Stimulated activated naive CD8-positive, alpha-beta T cell treated with anti-CD3 and anti-CD28 coated beads, Interleukin-15, amount 100 ng/mL, for 72 hours (primary cell): ENCODE data around the gene GPRASP3.
"Not testable (repeated sequence)": the region's sequence is repeated elsewhere in the genome, so short reads cannot be mapped to it uniquely, and the experiment has no call there.

Experiments
- ATAC-seq: fragments of 150-1000 bp; cut with Tn5 transposase; 2 replicates; pipeline ENCODE4 v1.10.0; 2021; ENCODE audit warnings: mild to moderate bottlenecking, moderate library complexity
- DNase-seq, 2 donors: peaks; one replicate each; pipeline ENCODE4 v3.0.0; 2021 to 2022
- H3K27ac Mint-ChIP-seq, 2 donors: one replicate each; pipeline ENCODE4 v1.8.0; 2022; ENCODE audit warnings: mild to moderate bottlenecking in 2 of 2, mixed read lengths in 2 of 2, moderate library complexity in 2 of 2
- H3K27me3 Mint-ChIP-seq: one replicate; pipeline ENCODE4 v1.8.0; 2022; ENCODE audit warnings: mixed read lengths
- H3K4me1 Mint-ChIP-seq: one replicate; pipeline ENCODE4 v1.8.0; 2022; ENCODE audit warnings: mild to moderate bottlenecking, mixed read lengths
- H3K4me3 Mint-ChIP-seq, 2 donors: one replicate each; pipeline ENCODE4 v1.8.0; 2022; ENCODE audit warnings: mild to moderate bottlenecking in 2 of 2, mixed read lengths in 2 of 2, moderate library complexity in 1 of 2
- H3K9me3 Mint-ChIP-seq, 2 donors: one replicate each; pipeline ENCODE4 v1.8.0; 2022; ENCODE audit warnings: mixed read lengths in 2 of 2

GPRASP3 gene, protein sequence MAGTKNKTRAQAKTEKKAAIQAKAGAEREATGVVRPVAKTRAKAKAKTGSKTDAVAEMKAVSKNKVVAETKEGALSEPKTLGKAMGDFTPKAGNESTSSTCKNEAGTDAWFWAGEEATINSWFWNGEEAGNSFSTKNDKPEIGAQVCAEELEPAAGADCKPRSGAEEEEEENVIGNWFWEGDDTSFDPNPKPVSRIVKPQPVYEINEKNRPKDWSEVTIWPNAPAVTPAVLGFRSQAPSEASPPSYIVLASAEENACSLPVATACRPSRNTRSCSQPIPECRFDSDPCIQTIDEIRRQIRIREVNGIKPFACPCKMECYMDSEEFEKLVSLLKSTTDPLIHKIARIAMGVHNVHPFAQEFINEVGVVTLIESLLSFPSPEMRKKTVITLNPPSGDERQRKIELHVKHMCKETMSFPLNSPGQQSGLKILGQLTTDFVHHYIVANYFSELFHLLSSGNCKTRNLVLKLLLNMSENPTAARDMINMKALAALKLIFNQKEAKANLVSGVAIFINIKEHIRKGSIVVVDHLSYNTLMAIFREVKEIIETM

DNA sequence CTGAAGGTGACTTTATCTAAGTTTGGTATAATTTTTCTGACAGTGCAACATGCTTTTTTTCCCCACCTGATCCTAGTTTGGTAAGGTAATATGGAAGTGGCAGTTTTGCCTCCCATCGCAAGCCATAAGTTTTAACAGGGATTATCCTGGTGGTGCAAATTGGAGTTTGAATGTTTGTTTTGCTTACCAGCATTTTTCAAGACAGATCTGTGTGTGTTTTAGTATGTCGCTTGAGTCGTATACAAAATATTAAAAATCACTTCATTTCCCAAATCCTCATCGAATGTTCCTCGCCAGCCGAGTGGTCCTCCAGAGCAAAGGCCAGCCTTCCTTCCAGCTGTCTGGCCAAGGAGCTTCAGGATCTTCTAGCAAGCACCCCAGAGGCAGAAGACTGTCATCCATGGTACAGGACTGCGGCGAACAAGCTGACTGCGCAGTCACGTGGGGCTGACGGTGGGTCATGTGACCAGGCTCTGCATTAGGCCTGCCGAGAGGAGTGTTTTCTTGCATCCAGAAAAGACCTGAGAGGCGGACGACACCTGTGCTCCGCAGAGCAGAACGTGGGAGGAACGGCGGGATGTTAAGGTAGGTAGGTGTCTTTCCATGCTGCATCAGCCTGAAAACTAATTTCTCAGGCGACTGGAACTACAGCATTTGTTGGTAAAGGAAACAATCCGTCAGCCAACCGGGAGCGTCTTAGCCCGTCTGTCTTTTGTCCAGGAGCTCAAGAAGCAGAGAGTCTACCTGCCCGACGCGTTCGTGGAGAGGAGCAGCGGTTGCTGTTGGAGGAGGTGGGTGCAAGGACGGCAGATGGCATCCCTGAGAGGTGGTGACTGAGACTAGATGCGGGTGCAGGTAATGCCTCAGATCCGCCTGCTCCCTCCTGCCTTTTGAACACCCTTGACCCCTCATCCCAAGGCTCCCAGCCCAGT lies at the start of gene GPRASP3:
Gene GPRASP3, plus strand, starts transcription at position 507 of the 932 bp plus-strand sequence. CDS start 28,253 bp downstream, outside the sequence.
- peak within 1 kb of the TSS; percentile 93 to 96 for H3K27ac Mint-ChIP-seq
- H3K4me1 Mint-ChIP-seq: peaks cover 12% of the 10 kb centered on the region
- H3K27me3 Mint-ChIP-seq: no peaks in the 10 kb centered on the region
- no peaks in the 10 kb centered on the region for H3K9me3 Mint-ChIP-seq
- peak; percentile 99 for ATAC-seq
- H3K4me3 Mint-ChIP-seq: peak within 1 kb of the TSS; percentile 95 to 97
- DNase-seq: peak; percentile 67 to 80

DNA sequence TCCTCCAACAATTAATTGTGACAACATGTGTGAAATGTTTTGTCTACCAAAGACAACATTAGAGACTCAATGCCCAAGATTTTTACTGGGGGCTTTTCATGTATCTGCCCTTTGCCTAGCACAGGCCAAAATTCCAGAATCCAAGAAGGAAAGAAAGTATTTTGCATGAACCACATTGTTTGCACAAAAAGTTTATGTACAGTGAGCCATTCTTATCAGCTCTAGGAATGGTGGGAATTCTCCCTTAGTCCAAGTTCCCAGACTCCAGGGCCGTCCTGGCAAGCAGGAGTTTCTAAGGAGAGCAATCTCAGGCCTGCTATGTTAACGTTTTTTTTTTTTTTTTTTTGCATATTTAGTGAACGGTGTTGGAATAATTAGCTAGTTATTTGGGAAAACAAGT lies 47.7 kb upstream of the GPRASP3 start:
- Mint-ChIP-seq H3K27me3 (no peaks in the 10 kb centered on the region), H3K9me3 (peaks cover 7 to 11% of the 10 kb centered on the region in 2 donors), H3K27ac (no peak overlapping the region), H3K4me1 (peaks cover 3% of the 10 kb centered on the region), H3K4me3 (no peak overlapping the region)
- ATAC-seq: no peak
- DNase-seq: no peak

DNA sequence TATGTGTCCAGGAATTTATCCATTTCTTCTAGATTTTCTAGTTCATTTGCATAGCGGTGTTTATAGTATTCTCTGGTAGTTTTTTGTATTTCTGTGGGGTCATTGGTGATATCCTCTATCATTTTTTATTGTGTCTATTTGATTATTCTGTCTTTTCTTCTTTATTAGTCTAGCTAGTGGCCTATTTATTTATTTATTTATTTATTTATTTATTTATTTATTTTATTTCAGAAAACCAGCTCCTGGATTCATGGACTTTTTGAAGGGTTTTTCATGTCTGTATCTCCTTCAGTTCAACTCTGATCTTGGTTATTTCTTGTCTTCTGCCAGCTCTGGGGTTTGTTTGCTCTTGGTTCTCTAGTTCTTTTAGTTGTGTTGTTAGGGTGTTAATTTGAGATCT lies 43.1 kb upstream of the GPRASP3 start:
- H3K4me1 Mint-ChIP-seq, H3K27ac Mint-ChIP-seq, H3K4me3 Mint-ChIP-seq, H3K27me3 Mint-ChIP-seq, ATAC-seq, H3K9me3 Mint-ChIP-seq, DNase-seq: not testable (repeated sequence)

DNA sequence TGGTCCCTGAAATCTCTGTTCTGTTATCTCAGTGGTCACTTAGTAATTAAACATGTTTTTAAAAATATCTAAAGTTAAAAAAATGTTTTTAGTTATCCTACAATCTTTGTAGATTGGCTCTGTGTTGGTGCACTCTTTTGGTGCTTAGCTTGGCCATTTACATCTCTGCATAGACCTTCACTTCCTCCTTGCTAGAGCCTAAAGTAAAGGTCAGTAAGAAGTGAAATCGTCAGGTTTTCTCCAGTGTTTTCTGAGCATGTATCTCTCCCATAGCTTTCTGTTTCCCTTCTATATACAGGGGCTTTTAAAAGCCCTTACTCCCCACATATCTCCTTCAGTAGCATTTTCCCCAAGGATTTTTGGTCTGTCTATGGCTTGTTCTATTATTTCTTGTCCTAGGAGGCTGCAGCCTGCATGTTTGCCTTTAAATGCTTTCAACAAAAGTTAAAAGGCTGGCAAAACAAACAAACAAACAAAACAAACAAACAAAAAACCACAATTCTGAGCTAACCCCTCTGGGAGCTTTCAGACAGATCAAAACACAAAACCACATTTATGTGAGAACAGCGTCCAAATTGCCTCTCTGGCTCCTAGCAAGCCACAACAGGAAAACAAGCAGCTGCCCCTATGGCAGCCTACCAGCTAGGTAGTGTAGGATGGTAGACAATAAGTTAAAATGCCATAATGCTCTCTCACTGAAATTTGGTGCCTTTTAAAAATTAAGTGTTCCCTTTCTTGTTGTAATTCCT lies 35.6 kb upstream of the GPRASP3 start:
- Mint-ChIP-seq H3K27me3 (no peaks in the 10 kb centered on the region), H3K27ac (no peak overlapping the region), H3K9me3 (peaks cover 14 to 17% of the 10 kb centered on the region in 2 donors), H3K4me3 (no peak overlapping the region), H3K4me1 (peaks cover 6% of the 10 kb centered on the region)
- no peak for ATAC-seq
- DNase-seq: no peak

DNA sequence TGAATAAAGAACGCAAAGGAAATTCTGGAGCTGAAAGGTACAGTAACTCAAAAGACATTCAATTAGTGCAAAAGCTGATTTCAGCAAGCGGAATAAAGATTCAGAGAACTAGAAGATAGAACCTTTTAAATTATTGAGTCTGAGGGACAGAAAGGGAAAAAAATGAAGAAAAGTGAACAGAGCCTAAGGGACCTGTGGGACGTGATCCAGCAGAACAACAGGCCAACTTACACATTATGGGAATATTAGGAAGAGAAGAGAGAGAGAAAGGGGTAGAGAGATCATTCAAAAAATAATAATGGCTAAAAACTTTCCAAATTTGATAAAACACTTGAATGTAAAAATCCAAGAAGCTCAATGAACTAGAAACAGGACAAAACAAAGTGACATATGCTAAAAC lies 25.8 kb upstream of the GPRASP3 start:
- Mint-ChIP-seq H3K4me1 (no peaks in the 10 kb centered on the region), H3K27me3 (no peaks in the 10 kb centered on the region), H3K4me3 (no peak overlapping the region), H3K27ac (no peak overlapping the region), H3K9me3 (no peaks in the 10 kb centered on the region)
- DNase-seq (no peak), ATAC-seq (no peak)

DNA sequence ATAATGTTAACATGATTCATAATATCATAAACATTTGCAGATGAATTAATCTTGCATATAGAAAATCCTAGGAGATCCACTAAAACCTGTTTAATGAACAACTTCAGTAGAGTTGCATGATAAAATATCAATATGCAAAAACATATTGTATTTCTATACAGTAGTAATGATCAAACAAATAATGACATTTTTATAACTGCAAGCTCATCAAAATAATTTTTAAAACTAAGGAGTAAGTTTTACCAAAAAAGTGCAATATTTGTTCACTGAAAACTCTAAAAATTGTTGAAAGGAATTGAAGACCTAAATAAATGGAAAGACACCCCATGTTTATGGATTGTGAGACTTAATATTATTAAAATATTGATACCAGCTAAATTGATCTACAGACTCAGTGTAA lies 24.2 kb upstream of the GPRASP3 start:
- no peaks in the 10 kb centered on the region for H3K4me1 Mint-ChIP-seq

DNA sequence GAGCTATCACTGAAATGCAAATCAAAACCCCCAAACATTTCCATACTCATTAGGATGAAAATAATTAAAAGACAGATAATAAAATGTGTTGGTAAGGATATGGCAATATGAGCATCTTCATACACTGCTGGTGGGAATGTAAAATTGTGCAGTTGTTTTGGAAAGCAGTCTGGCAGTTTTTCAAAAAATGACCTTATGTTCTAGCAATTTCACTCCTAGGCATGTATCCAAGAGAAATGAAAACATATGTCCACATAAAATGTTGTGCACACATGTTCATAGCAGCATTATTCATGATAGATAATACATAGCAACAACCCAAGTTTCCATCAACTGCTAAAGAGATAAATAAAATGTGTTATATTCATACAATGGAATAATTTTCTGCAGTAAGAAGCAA lies 23.0 kb upstream of the GPRASP3 start:
- Mint-ChIP-seq H3K9me3 (no peaks in the 10 kb centered on the region), H3K4me3 (no peak overlapping the region), H3K27me3 (no peaks in the 10 kb centered on the region), H3K4me1 (no peaks in the 10 kb centered on the region), H3K27ac (no peak overlapping the region)
- ATAC-seq (no peak), DNase-seq (no peak)

More for the DNA sequence above, 24.2 kb upstream of the GPRASP3 start:
- H3K27ac Mint-ChIP-seq: no peak overlapping the region
- no peak for ATAC-seq
- no peak for DNase-seq
- no peaks in the 10 kb centered on the region for H3K27me3 Mint-ChIP-seq
- no peak overlapping the region for H3K4me3 Mint-ChIP-seq
- H3K9me3 Mint-ChIP-seq: no peaks in the 10 kb centered on the region

DNA sequence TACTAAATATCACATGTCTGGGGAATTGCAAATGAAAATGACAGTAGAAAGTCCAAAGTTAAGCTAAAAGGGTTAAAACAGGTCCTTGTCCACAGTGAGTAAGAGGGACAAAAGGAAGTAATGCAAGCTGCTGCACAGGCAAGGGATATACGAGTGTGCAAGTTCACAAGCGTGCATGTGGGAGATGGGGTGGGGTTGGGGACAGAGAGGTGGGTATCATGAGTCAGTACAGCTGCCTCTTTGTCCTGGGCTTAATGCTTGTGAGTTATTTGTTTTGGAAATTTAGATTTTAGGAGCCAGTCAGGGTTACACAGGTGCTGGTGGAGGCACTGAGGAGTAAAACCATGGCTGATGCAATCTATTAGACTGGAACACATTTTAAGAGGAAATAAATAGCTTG lies 11.6 kb upstream of the GPRASP3 start:
- no peak for DNase-seq
- Mint-ChIP-seq H3K27ac (no peak overlapping the region), H3K4me3 (no peak overlapping the region), H3K27me3 (peaks cover 18% of the 10 kb centered on the region), H3K4me1 (peaks cover 17% of the 10 kb centered on the region), H3K9me3 (no peaks in the 10 kb centered on the region)
- no peak for ATAC-seq

DNA sequence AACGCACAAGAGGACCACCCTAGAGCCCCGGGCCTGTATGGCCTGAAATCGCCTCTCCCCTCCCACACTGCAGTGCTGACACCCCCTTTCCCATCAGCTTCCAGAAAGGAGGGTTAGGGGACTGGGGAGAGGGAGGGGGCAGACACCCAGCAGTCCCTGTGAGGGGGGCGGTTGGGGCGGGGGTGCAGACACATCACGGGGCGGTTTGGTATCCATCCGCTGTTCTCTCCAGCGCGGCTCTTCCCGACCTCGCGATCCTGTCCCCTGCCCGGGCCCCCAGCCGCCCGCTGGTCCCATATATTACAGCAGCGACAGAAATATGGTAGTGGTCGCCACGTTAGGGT lies 8.7 kb upstream of the GPRASP3 start:
- no peak for DNase-seq
- Mint-ChIP-seq H3K27me3 (peaks cover 18% of the 10 kb centered on the region), H3K27ac (no peak overlapping the region), H3K9me3 (no peaks in the 10 kb centered on the region), H3K4me3 (peak overlapping the region in 1 of 2 donors; percentile 91), H3K4me1 (peaks cover 17% of the 10 kb centered on the region)
- peak; percentile 31 for ATAC-seq

DNA sequence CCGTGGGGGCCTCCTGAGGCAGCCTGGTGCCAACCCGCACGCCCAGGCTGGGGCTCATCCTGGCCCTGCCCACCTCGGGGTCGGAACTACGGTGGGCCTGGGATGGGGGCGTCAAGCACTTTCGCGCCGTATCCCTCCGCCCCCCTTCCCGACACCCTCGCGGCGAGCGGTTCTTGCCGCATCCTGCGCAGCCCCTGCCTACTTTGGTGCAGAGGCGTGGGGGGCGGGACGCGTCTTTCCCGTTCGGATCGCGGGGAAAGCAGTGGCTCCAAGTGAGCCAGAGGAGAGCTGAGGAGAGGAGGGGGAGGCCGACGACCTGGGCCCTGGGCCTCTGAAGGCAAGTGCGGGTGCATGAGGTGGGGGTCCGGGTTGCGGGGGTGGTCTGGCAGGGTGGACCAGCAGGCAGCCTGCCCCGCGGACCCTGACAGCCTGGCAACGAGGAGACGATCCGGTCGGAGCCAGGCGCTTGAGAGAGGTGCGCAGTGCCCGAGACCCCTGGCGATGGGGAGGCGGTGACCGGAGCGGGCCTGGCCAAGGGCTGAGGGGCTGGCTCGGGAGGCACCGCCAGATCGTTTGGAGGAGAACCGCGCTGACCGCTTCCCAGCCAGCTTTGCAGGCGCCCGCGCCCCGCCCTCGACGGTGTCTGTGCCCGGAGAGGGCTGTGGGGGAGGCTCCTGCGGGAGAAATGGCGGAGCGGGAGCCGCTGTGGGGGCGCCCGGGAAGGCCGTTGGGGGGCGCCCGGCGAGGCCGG lies 8.2 kb upstream of the GPRASP3 start, which contains the start of gene GPRASP2:
Gene GPRASP2, plus strand, starts transcription at position 233 of the 751 bp plus-strand sequence. CDS start 2,422 bp downstream, outside the sequence.
- peak; percentile 62 for ATAC-seq
- peak in 1 of 2 donors; percentile 6 for DNase-seq
- peaks cover 18% of the 10 kb centered on the region for H3K27me3 Mint-ChIP-seq
- peaks cover 17% of the 10 kb centered on the region for H3K4me1 Mint-ChIP-seq
- peak within 1 kb of the TSS in 1 of 2 donors; percentile 90 for H3K27ac Mint-ChIP-seq
- H3K4me3 Mint-ChIP-seq: peak within 1 kb of the TSS; percentile 85 to 91
- no peaks in the 10 kb centered on the region for H3K9me3 Mint-ChIP-seq

DNA sequence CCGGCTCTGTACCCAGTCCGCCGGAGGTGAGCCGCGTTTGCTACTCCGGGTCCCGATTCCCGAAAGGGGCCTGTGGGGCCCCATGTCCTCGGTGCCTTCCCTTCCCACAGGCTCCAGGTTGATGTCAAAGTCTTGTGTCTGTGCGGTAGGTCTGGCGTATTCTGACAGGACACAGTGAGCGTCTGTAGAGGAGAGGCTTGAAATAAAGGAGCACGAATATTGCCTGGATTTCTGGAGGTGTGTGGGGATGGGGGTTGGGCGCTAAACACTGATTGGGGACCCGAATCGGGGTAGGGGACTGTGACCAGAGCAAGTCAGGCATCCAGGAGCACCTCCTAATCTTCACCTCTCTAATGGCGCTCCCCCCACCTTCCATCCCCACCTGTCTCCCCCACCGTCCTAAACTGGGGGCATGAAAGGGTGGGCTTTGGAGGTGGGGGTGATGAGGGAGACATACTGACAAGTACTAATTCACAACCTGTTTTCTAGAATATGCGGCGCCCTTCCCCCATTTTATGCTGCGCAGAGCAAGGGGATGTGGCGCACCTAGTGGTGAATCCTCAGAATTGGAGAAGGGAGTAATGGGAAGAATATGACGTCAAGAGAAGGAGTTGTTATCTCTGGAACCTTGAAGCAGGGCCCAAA lies 7.4 kb upstream of the GPRASP3 start:
- H3K4me3 Mint-ChIP-seq: peak overlapping the region; percentile 62 to 91
- peaks cover 16% of the 10 kb centered on the region for H3K27me3 Mint-ChIP-seq
- ATAC-seq (peak; percentile 35), DNase-seq (peak in 1 of 2 donors; percentile 1)
- no peaks in the 10 kb centered on the region for H3K9me3 Mint-ChIP-seq
- no peak overlapping the region for H3K27ac Mint-ChIP-seq
- peaks cover 17% of the 10 kb centered on the region for H3K4me1 Mint-ChIP-seq

DNA sequence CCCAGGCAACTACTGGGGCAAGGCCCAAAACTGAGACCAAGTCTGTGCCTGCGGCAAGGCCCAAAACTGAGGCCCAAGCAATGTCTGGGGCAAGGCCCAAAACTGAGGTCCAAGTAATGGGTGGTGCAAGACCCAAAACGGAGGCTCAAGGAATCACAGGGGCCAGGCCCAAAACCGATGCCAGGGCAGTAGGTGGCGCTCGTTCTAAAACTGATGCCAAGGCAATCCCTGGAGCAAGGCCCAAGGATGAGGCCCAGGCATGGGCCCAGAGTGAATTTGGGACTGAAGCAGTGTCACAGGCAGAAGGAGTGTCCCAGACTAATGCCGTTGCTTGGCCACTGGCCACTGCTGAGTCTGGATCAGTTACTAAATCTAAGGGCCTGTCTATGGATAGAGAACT lies 5.5 kb upstream of the GPRASP3 start:
- no peaks in the 10 kb centered on the region for H3K9me3 Mint-ChIP-seq
- peaks cover 5% of the 10 kb centered on the region for H3K4me1 Mint-ChIP-seq
- no peak overlapping the region for H3K27ac Mint-ChIP-seq
- ATAC-seq (no peak), DNase-seq (no peak)
- peaks cover 12% of the 10 kb centered on the region for H3K27me3 Mint-ChIP-seq
- H3K4me3 Mint-ChIP-seq: no peak overlapping the region

DNA sequence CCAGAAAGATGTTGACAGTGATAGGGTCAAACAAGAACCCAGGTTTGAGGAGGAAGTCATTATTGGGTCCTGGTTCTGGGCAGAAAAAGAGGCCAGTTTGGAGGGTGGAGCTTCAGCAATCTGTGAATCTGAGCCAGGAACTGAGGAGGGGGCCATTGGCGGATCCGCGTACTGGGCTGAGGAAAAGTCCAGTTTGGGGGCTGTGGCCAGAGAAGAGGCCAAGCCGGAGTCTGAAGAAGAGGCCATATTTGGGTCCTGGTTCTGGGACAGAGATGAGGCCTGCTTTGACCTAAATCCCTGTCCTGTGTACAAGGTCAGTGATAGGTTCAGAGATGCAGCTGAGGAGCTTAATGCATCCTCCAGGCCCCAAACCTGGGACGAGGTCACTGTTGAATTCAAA lies 4.6 kb upstream of the GPRASP3 start:
- H3K4me1 Mint-ChIP-seq: peaks cover 11% of the 10 kb centered on the region
- ATAC-seq: no peak
- DNase-seq: no peak
- H3K9me3 Mint-ChIP-seq: no peaks in the 10 kb centered on the region
- no peak overlapping the region for H3K27ac Mint-ChIP-seq
- no peak overlapping the region for H3K4me3 Mint-ChIP-seq
- peaks cover 8% of the 10 kb centered on the region for H3K27me3 Mint-ChIP-seq

DNA sequence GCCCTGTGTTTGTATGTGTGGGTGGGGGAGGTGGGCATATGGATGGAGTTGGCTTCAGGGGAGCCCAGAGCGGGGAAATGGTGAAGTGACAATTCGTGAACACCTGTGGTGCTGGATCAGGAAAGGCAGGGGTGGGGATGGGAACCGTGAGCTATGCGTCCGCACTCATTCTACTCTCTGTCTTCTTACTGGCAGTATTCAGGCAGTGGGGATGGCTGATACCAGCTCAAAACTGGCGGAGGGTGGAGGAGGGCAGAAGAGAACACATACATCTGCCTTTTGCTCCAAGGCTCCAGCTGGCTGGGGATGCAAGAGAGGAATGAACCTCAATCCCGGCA lies 595 bp downstream of the GPRASP3 start:
- H3K9me3 Mint-ChIP-seq, DNase-seq, H3K27ac Mint-ChIP-seq, H3K27me3 Mint-ChIP-seq: not testable (repeated sequence)
- Mint-ChIP-seq H3K4me1 (peaks cover 12% of the 10 kb centered on the region), H3K4me3 (peak overlapping the region; percentile 95 to 97)
- ATAC-seq: peak; percentile 21
